GM10248 (cell line): ENCODE results near the gene C22orf42.

Source experiments
- CTCF ChIA-PET: fragments of 300-600 bp; sonication (Branson Sonifier 250); formaldehyde crosslinking; extraction: SDS; loops from one replicate; lab custom pipeline; 2021; ENCODE audit warnings: antibody characterized with exemption; lab: Yijun Ruan, JAX
- POLR2A ChIA-PET: fragments of 350-650 bp; sonication (Branson Sonifier 250); formaldehyde crosslinking; extraction: SDS; loops from one replicate; lab custom pipeline; 2020; ENCODE audit warnings: antibody characterized with exemption; lab: Yijun Ruan, JAX
- DNase-seq: peaks from one replicate; pipeline ENCODE4 v3.0.0; 2012; ENCODE audit errors: extremely low spot score
- TF ChIP-seq, protein P1 (sequence below): IDR thresholded peaks from 2 replicates; pipeline ENCODE4 v1.5.1; 2012; ENCODE audit warnings: mild to moderate bottlenecking, low read depth; ENCODE audit errors: extremely low read depth, missing control alignments, control extremely low read depth

C22orf42 gene

DNA sequence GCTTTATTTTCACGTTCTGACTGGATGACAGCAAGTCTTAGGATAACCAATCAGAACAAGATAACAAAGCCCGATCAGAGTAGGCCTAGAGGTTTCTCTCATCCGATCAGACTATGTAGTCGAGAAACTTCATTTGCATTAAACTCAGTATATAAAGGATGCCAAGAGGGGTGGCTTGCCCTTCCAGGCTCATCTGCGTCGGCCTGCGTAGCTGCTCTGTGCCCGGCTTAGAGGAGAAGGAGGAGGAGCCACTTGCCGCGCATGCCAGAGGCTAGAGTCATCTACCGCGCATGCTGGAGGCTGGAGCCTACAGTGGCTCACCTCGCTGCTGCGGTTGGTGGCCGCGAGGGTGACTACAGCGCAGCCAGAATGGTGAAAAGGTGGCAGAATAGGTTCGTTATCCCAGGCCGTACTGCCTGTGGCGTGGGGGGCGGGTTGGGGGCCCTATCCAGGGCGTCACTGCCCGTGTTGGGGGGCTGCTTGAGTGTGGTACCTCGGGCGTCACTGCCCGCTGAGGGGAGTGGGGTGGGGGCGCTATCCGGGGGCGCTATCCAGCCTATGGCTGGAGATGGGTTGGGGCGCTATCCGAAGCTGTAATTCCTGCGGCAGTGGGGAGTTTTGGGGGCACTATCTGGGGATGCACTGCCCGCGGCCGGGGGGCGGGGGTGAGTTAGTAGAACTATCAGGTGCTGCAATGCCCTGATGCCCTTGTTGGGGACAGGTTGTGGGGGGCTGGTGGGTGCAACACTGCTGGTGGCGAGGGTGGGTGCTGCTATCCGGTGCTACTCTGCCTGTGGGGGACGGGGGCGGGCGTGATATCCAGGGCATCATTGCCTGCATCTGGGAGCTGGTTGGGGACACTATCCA lies 46.0 kb upstream of the C22orf42 start, which contains the start of gene RFPL2:
Gene RFPL2, minus strand, starts transcription at position 218 of the 867 bp plus-strand sequence. CDS start 2,622 bp downstream, outside the sequence.
- DNase-seq, result peak; percentile 47
- POLR2A ChIA-PET, result no interaction called here
- TF ChIP-seq, protein P1, sequence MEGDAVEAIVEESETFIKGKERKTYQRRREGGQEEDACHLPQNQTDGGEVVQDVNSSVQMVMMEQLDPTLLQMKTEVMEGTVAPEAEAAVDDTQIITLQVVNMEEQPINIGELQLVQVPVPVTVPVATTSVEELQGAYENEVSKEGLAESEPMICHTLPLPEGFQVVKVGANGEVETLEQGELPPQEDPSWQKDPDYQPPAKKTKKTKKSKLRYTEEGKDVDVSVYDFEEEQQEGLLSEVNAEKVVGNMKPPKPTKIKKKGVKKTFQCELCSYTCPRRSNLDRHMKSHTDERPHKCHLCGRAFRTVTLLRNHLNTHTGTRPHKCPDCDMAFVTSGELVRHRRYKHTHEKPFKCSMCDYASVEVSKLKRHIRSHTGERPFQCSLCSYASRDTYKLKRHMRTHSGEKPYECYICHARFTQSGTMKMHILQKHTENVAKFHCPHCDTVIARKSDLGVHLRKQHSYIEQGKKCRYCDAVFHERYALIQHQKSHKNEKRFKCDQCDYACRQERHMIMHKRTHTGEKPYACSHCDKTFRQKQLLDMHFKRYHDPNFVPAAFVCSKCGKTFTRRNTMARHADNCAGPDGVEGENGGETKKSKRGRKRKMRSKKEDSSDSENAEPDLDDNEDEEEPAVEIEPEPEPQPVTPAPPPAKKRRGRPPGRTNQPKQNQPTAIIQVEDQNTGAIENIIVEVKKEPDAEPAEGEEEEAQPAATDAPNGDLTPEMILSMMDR, result no peak
- CTCF ChIA-PET, result no interaction called here

DNA sequence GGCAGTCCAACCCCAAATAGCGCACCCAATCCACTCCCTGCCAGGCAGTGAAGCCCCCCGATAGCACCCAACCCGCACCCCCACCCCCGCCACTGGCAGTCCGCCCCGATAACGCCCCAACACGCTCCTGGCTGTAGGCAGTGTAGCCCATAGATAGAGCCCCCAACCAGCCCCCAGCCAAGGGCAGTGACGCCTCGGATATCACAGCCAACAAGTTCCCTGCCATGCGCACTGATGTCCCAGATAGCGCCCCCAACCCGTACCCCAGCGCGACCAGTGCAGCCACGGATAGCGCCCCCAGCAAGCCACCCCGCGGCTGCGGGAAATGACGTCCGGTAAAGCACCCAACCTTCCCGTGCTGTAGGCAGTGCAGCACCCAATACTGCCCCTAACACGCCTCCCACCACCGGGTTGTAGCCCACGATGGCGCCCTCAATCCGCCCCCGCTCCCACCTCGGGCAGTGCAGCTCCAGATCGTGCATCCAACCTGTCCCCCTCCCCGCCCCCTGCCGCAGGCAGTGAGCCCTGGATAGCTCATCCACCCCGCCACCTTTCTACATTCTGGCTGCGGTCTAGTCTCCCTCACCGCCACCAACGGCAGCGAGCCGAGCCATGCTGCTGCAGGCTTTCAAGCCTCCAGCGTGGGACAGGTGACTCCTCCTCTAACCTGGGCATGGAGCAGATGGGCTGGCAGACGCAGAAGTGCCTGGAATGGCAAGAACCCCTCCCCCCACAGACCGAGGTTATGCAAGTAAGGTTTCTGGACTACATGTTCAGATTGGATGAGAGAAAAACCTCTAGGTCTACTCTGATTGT lies 45.1 kb upstream of the C22orf42 start:
- no peak for DNase-seq
- ChIA-PET POLR2A (no interaction called here), CTCF (no interaction called here)
- TF ChIP-seq, protein P1, result no peak

DNA sequence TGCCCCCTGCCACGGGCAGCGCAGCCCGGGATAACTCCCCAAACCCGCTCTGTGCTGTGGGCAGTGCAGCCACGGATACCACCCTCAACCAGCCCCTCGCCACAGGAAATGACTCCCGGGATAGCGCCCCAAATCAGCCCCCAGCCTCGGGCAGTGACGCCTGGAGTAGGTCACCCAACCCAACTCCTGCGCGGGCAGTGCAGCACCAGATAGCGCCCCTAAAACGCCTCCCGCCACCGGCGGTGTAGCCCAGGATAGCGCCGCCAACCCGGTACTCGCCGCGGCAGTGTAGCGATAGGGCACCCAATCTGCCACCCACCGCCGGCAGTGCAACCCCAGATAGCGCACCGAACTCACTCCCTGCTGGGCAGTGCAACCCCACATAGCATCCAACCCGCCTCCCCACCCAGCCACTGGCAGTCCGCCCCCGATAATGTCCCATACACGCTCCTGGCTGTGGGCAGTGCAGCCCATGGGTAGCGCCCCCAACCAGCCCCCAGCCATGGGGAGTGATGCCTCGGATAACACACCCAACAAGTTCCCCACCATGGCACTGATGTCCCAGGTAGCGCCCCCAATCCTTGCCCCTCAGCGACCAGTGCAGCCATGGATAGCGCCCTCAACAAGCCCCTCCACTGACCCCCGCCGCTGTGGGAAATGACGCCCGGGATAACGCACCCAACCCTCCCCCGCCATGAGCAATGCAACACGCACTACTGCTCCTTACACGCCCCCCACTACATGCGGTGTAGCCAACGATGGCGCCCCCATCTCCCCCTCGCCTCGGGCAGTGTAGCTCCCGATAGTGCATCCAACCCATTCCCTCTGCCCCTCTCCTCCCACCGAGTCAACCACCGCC lies 44.3 kb upstream of the C22orf42 start:
- DNase-seq, result no peak
- ChIA-PET POLR2A (no interaction called here), CTCF (no interaction called here)
- TF ChIP-seq, protein P1, result no peak

DNA sequence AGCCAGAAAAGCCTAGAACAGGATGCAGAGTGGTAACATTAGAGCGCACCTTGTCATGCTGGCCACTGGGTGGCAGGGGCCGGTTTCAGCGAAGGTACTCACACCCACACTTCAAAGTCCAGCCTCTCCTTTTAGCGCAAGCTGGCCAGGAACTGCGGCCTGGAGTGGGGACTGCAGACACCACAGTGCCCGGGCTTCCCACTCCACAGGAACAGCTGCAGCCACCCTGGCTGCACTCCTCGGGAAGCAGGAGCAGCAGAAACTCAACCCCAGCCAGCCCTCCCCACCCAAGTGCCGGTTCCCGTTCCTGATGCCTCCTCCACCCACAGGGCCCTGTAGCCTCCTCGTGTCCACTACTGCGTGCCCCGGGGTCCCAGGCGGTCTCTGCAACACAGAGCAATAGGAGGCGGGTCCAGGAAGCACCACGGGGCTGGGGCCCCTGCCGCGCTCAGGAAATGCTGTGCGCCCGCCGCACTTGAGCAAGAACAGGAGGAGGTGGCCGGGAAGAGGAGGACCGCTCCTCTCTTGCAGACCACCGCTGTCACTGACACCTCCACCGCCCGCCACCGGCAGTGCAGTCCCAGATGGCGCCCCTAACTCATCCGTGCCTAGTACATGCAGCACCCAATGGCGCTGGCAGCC lies 43.6 kb upstream of the C22orf42 start:
- ChIA-PET POLR2A (no interaction called here), CTCF (interaction anchor here (1.0 kb wide), 1 partner anchor 594 kb away, joined by 3 read pairs; no protein-coding TSS in a partner anchor)
- DNase-seq, result peak; percentile 35
- TF ChIP-seq, protein P1, result peak; percentile 27

DNA sequence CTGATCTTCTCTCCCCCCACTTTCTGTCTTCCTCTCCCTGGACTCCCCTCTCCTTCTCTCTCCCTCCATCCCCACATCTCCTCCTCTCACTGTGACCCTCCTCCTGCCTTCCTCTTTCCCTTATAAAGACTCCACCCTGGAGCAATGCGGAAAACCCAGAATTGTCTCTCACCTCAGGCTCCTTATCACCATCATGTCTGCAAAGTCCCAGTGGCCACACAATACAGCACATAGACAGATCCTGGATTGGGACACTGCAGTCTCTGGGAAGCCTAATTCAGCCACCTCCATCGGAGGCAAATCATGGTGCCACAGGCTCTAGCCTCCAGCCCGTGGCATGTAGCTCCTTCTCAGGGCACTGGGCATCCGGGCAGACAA lies 43.0 kb upstream of the C22orf42 start:
- ChIA-PET POLR2A (no interaction called here), CTCF (interaction anchor here (1.0 kb wide), 1 partner anchor 595 kb away, joined by 3 read pairs; no protein-coding TSS in a partner anchor)
- TF ChIP-seq, protein P1, result no peak
- DNase-seq, result no peak
